Lower lobe of right lung (tissue), 2 donors: ENCODE results near the gene ZNF207. TPM values are rescaled to one million over a fixed set of nuclear protein-coding genes. Genes with fewer than 3 reads are reported as not detected.

Source experiments
- ATAC-seq, 2 donors: fragments of 200-7000 bp; cut with Tn5 transposase; one replicate each; pipeline ENCODE4 v1.9.1; 2020 to 2022; ENCODE audit warnings: mild to moderate bottlenecking in 2 of 2, moderate library complexity in 2 of 2
- DNase-seq: peaks from one replicate; pipeline ENCODE4 v3.0.0-alpha.2; 2020
- H3K27ac ChIP-seq: fragments of 200-600 bp; one replicate; pipeline ENCODE4 v1.8.0; 2022
- H3K27me3 ChIP-seq: fragments of 200-600 bp; one replicate; pipeline ENCODE4 v1.8.0; 2022; ENCODE audit warnings: low read depth
- H3K36me3 ChIP-seq: fragments of 200-600 bp; one replicate; pipeline ENCODE4 v1.8.0; 2022; ENCODE audit warnings: mild to moderate bottlenecking
- H3K4me1 ChIP-seq: fragments of 200-600 bp; one replicate; pipeline ENCODE4 v1.8.0; 2022
- H3K4me3 ChIP-seq: fragments of 200-600 bp; one replicate; pipeline ENCODE4 v1.8.0; 2022; ENCODE audit warnings: mild to moderate bottlenecking
- H3K9me3 ChIP-seq: fragments of 200-600 bp; one replicate; pipeline ENCODE4 v1.8.0; 2022
- intact Hi-C: fragments of 100-400 bp; cut with DNase I; formaldehyde crosslinking; loops from one replicate; pipeline ENCODE4 v1.11.0; 2022
- total RNA-seq: library from RNA; stranded (reverse); fragmentation: NEBNext Ultra II Directional; extraction: Animal tissue kit (Norgen Biotek cat#: 25700); gene quantifications from one replicate; pipeline ENCODE4 v1.2.1, GENCODE V29; 2021
- TF ChIP-seq, protein P1 (sequence below): fragments of 200-600 bp; IDR thresholded peaks from one replicate; pipeline ENCODE4 v1.8.0; 2022; ENCODE audit warnings: antibody characterized with exemption, mild to moderate bottlenecking
- donor health status: DM: no; HTN: yes; CAD: no; lungs with severe emphysema.

ZNF207 gene
- total RNA-seq, 1 donor from 2014 or later, result 146 TPM

DNA sequence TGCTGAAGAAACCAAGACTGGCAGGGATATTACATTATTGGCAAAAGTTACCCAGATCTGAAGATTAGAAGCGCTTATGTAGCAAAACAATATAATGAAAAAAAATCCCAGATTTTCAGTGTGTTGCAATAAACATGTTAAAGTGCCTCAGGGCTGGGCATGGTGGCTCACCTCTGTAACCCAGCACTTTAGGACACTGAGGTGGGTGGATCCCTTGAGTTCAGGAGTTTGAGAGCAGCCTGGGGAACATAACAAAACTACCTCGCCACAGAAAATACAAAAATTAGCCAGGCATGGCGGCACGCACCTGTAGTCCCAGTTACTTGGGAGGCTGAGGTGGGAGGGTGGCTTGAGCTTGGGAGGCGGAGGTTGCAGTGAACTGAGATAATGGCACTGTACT is 6.8 kb downstream of the ZNF207 start:
- TF ChIP-seq, protein P1, sequence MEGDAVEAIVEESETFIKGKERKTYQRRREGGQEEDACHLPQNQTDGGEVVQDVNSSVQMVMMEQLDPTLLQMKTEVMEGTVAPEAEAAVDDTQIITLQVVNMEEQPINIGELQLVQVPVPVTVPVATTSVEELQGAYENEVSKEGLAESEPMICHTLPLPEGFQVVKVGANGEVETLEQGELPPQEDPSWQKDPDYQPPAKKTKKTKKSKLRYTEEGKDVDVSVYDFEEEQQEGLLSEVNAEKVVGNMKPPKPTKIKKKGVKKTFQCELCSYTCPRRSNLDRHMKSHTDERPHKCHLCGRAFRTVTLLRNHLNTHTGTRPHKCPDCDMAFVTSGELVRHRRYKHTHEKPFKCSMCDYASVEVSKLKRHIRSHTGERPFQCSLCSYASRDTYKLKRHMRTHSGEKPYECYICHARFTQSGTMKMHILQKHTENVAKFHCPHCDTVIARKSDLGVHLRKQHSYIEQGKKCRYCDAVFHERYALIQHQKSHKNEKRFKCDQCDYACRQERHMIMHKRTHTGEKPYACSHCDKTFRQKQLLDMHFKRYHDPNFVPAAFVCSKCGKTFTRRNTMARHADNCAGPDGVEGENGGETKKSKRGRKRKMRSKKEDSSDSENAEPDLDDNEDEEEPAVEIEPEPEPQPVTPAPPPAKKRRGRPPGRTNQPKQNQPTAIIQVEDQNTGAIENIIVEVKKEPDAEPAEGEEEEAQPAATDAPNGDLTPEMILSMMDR, result no peak
- ATAC-seq (no peak), DNase-seq (no peak)
- intact Hi-C loops, result no loop called here
- H3K4me3 ChIP-seq, result no peak overlapping the region
- no peaks in the 10 kb centered on the region for H3K9me3 ChIP-seq
- peaks cover 99% of the 10 kb centered on the region for H3K36me3 ChIP-seq
- no peak overlapping the region for H3K27ac ChIP-seq
- H3K27me3 ChIP-seq, result no peaks in the 10 kb centered on the region
- H3K4me1 ChIP-seq, result peaks cover 62% of the 10 kb centered on the region

DNA sequence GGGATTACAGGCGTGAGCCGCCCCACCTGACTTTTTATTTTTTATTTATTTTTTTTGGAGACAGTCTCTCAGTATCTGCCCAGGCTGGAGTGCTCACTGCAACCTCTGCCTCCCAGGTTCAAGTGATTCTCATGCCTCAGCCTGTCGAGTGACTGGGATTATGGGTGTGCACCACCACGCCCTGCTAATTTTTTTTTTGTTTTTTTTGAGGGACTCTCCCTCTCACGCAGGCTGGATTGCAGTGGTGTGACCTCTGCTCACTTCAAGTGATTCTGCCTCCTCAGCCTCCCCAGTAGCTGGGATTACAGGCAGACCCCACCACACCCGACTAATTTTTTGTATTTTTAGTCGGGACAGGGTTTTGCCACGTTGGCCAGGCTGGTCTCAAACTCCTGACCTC is 7.7 kb downstream of the ZNF207 start:
- intact Hi-C loops, result no loop called here
- no peak overlapping the region for H3K4me3 ChIP-seq
- TF ChIP-seq, protein P1, result no peak
- H3K27ac ChIP-seq, result no peak overlapping the region
- H3K9me3 ChIP-seq, result no peaks in the 10 kb centered on the region
- H3K27me3 ChIP-seq, result no peaks in the 10 kb centered on the region
- DNase-seq (no peak), ATAC-seq (no peak)
- H3K36me3 ChIP-seq, result peaks cover 99% of the 10 kb centered on the region
- H3K4me1 ChIP-seq, result peaks cover 53% of the 10 kb centered on the region

DNA sequence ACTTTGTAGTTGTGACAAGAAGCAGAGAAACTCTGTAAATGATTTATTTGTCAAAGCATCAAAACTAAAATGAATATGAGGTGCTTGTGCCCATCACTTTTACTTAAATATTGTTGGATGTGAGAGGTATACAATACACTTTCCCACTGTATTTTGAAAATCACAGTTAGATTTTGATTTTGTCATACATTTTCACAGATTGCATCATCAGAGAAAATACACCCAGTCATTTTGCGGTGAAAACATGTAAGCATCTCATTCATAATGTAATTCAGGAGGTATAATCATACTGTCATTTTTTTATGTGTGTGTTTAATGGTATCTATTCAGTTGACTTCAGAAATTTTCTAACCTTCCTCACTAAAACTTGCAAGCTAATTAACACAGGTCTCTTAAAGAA is 11.3 kb downstream of the ZNF207 start:
- Histone ChIP-seq H3K4me3 (no peak overlapping the region), H3K27me3 (no peaks in the 10 kb centered on the region), H3K27ac (no peak overlapping the region), H3K4me1 (peaks cover 17% of the 10 kb centered on the region), H3K9me3 (no peaks in the 10 kb centered on the region), H3K36me3 (peaks cover 100% of the 10 kb centered on the region)
- intact Hi-C loops, result no loop called here
- DNase-seq, result no peak
- TF ChIP-seq, protein P1, result no peak
- ATAC-seq, result no peak

DNA sequence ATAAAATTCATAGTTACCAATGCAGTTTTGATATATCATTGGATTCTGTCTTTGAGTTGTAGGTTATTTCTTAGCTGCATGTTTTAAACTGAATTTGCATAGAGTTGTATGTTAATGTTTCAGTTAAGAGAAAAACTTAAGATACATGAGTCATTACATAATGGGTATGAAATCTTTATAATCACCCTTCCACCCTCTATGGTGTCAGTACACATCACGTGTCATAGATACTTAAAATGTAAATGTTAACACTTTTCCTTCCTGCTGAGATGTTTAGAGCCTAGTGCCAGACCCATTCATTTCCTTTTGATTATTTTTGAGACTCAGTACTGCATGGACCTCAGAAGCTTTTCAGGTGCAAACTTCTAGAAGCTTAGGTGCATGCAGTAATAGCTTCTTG is 20.5 kb downstream of the ZNF207 start:
- intact Hi-C loops, result no loop called here
- ATAC-seq (no peak), DNase-seq (no peak)
- TF ChIP-seq, protein P1, result no peak
- Histone ChIP-seq H3K4me1 (no peaks in the 10 kb centered on the region), H3K36me3 (peaks cover 100% of the 10 kb centered on the region), H3K4me3 (no peak overlapping the region), H3K27ac (no peak overlapping the region), H3K9me3 (no peaks in the 10 kb centered on the region), H3K27me3 (no peaks in the 10 kb centered on the region)

DNA sequence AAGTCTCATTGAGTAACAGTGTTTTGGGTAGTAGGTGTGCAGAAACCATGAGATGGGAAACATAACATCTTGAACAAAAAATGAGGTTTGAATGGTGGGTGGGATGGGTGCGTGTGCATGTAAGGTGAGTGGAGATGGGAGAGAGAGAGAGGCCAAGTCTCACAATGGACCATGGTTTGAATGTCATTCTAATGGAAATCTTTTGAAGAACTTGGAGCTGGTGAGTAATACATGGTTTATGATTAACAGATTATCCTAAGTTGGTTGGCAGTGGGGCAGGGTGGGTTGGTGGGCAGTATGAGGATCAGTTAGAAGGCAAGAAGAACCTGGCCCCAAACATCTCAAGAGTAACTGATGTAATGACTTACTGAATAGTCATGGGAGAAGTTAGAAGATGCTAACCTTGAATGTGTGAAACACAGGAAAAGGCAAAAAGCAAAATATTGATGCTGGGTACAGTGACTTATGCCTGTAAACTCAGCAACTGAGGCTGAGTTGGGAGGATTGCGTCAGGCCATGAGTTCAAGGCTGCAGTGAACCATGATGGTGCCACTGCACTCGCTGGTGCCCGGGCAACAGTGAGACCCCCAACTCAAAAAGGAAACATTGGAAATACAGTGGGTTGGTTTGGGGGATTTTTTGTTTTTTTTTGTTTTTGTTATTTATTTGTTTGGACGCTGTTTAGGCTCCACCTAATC is 32.7 kb downstream of the ZNF207 start:
- Histone ChIP-seq H3K9me3 (no peaks in the 10 kb centered on the region), H3K27ac (no peak overlapping the region), H3K4me1 (no peaks in the 10 kb centered on the region), H3K27me3 (no peaks in the 10 kb centered on the region), H3K4me3 (no peak overlapping the region), H3K36me3 (peaks cover 68% of the 10 kb centered on the region)
- DNase-seq (no peak), ATAC-seq (no peak)
- TF ChIP-seq, protein P1, result no peak
- intact Hi-C loops, result no loop called here
